ENCODE data around the gene PRICKLE2. TPM values are rescaled to one million over a fixed set of nuclear protein-coding genes. Genes with fewer than 3 reads are reported as not detected.

The PRICKLE2 gene
- total RNA-seq, 1 donor from 2014 or later: 43.2 TPM

GRCh38 chr3:64195789-64196188, 29.5 kb downstream of the PRICKLE2 start:
- Mint-ChIP-seq H3K27ac (peak overlapping the region; percentile 67), H3K9me3 (peaks cover 22% of the 10 kb centered on the region), H3K4me1 (peaks cover 7% of the 10 kb centered on the region), H3K36me3 (peaks cover 43% of the 10 kb centered on the region), H3K27me3 (ENCODE audit: low read depth) (no peaks in the 10 kb centered on the region), H3K4me3 (no peak overlapping the region)
- TF ChIP-seq, protein P1, sequence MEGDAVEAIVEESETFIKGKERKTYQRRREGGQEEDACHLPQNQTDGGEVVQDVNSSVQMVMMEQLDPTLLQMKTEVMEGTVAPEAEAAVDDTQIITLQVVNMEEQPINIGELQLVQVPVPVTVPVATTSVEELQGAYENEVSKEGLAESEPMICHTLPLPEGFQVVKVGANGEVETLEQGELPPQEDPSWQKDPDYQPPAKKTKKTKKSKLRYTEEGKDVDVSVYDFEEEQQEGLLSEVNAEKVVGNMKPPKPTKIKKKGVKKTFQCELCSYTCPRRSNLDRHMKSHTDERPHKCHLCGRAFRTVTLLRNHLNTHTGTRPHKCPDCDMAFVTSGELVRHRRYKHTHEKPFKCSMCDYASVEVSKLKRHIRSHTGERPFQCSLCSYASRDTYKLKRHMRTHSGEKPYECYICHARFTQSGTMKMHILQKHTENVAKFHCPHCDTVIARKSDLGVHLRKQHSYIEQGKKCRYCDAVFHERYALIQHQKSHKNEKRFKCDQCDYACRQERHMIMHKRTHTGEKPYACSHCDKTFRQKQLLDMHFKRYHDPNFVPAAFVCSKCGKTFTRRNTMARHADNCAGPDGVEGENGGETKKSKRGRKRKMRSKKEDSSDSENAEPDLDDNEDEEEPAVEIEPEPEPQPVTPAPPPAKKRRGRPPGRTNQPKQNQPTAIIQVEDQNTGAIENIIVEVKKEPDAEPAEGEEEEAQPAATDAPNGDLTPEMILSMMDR (IDR thresholded peaks at IDR 0.05; ENCODE audit: unreplicated experiment): no peak
- DNase-seq (ENCODE audit: low spot score in 2 of 2, unreplicated experiment in 2 of 2): no peak

GRCh38 chr3:64191822-64192221, 33.4 kb downstream of the PRICKLE2 start:
- Mint-ChIP-seq H3K9me3 (peaks cover 16% of the 10 kb centered on the region), H3K27ac (no peak overlapping the region), H3K4me3 (no peak overlapping the region), H3K27me3 (ENCODE audit: low read depth) (no peaks in the 10 kb centered on the region), H3K4me1 (peaks cover 36% of the 10 kb centered on the region), H3K36me3 (peaks cover 28% of the 10 kb centered on the region)
- no peak for DNase-seq (ENCODE audit: low spot score in 2 of 2, unreplicated experiment in 2 of 2)
- TF ChIP-seq, protein P1 (IDR thresholded peaks at IDR 0.05; ENCODE audit: unreplicated experiment): no peak

- H3K4me3 Mint-ChIP-seq: no peak overlapping the region
- no peak for DNase-seq (ENCODE audit: low spot score in 2 of 2, unreplicated experiment in 2 of 2)
- TF ChIP-seq, protein P1 (IDR thresholded peaks at IDR 0.05; ENCODE audit: unreplicated experiment): no peak
- H3K27ac Mint-ChIP-seq: no peak overlapping the region
- H3K9me3 Mint-ChIP-seq: peaks cover 16% of the 10 kb centered on the region
- H3K4me1 Mint-ChIP-seq: peaks cover 44% of the 10 kb centered on the region
- no peaks in the 10 kb centered on the region for H3K27me3 Mint-ChIP-seq (ENCODE audit: low read depth)
- H3K36me3 Mint-ChIP-seq: peaks cover 25% of the 10 kb centered on the region
Observed at GRCh38 chr3:64190517-64191515, 34.5 kb downstream of the PRICKLE2 start.

GRCh38 chr3:64188810-64189560, 36.3 kb downstream of the PRICKLE2 start:
- no peak overlapping the region for H3K4me3 Mint-ChIP-seq
- peaks cover 13% of the 10 kb centered on the region for H3K9me3 Mint-ChIP-seq
- peaks cover 55% of the 10 kb centered on the region for H3K4me1 Mint-ChIP-seq
- TF ChIP-seq, protein P1 (IDR thresholded peaks at IDR 0.05; ENCODE audit: unreplicated experiment): no peak
- no peak for DNase-seq (ENCODE audit: low spot score in 2 of 2, unreplicated experiment in 2 of 2)
- H3K27ac Mint-ChIP-seq: peak overlapping the region; percentile 93
- peaks cover 22% of the 10 kb centered on the region for H3K36me3 Mint-ChIP-seq
- no peaks in the 10 kb centered on the region for H3K27me3 Mint-ChIP-seq (ENCODE audit: low read depth)

GRCh38 chr3:64187065-64187959, 38.0 kb downstream of the PRICKLE2 start:
- DNase-seq (ENCODE audit: low spot score in 2 of 2, unreplicated experiment in 2 of 2): peak; percentile 43 to 66
- peaks cover 55% of the 10 kb centered on the region for H3K4me1 Mint-ChIP-seq
- no peaks in the 10 kb centered on the region for H3K27me3 Mint-ChIP-seq (ENCODE audit: low read depth)
- TF ChIP-seq, protein P1 (IDR thresholded peaks at IDR 0.05; ENCODE audit: unreplicated experiment): no peak
- H3K36me3 Mint-ChIP-seq: peaks cover 6% of the 10 kb centered on the region
- H3K4me3 Mint-ChIP-seq: no peak overlapping the region
- no peaks in the 10 kb centered on the region for H3K9me3 Mint-ChIP-seq
- H3K27ac Mint-ChIP-seq: peak overlapping the region; percentile 98
